ENCODE results near the gene ASIC2.

GRCh38 chr17:33071656-33072055 lies 221.4 kb downstream of the ASIC2 start:
- no peak for TF ChIP-seq CTCF (IDR thresholded peaks at IDR 0.05)
- no peak for TF ChIP-seq POLR2A (IDR thresholded peaks at IDR 0.05)
